HCT116 (cell line): ENCODE results near the gene CDC42BPB. TPM values are rescaled to one million over a fixed set of nuclear protein-coding genes. Genes with fewer than 3 reads are reported as not detected.

Experiments
- ATAC-seq: fragments of 200-7000 bp; cut with Tn5 transposase; 2 replicates; pipeline ENCODE4 v1.9.1; 2020; ENCODE audit warnings: mild to moderate bottlenecking, moderate library complexity
- BruUV-seq: library from RNA; stranded (reverse); fragments of 400-500 nt; replicated peaks from 2 replicates; lab custom pipeline; 2021; lab: Mats Ljungman, UMichigan
- CTCF ChIA-PET: fragments of 300-600 bp; sonication (Branson Sonifier 250); formaldehyde crosslinking; loops from one replicate; lab custom pipeline; 2021; ENCODE audit warnings: antibody characterized with exemption; lab: Charles Lee
- POLR2A ChIA-PET: fragments of 300-600, 350-600 bp; sonication (Branson Sonifier 250); formaldehyde crosslinking; loops from one replicate; lab custom pipeline; 2021; ENCODE audit warnings: antibody characterized with exemption; lab: Charles Lee
- RAD21 ChIA-PET, 2 experiments: fragments of 300-600 bp; sonication (Branson Sonifier 250); formaldehyde crosslinking; loops; one replicate each; lab custom pipeline; 2023; ENCODE audit warnings: low total read pairs in 2 of 2; ENCODE audit not compliant: uncharacterized antibody in 2 of 2, unreplicated experiment in 2 of 2, low non-redundant PET in 1 of 2; lab: Charles Lee
- DNase-seq: peaks from one replicate; pipeline ENCODE4 v3.0.0-alpha.2; 2010; ENCODE audit warnings: low read depth, low spot score
- H2AFZ ChIP-seq: fragments of 200-600 bp; shearing (Covaris generic), sonication (generic); 2 replicates; pipeline ENCODE4 v1.6.1; 2017; ENCODE audit warnings: low read depth, mixed run types, mixed read lengths, antibody characterized with exemption, low read length; ENCODE audit not compliant: poor library complexity, severe bottlenecking
- H3K27ac ChIP-seq: 2 replicates; pipeline ENCODE4 v1.5.1; 2012; ENCODE audit warnings: low read depth, low read length
- H3K27me3 ChIP-seq: fragments of 200-600 bp; sonication (generic); 2 replicates; pipeline ENCODE4 v1.6.1; 2016; ENCODE audit warnings: mixed run types, low read length, mixed read lengths; ENCODE audit not compliant: insufficient read depth
- H3K36me3 ChIP-seq, 2 experiments: fragments of 200-500 bp in 1 of 2; fragments of 200-600 bp in 1 of 2; sonication (Bioruptor generic) in 1 of 2; sonication (generic) in 1 of 2; 2 replicates each; pipeline versions ENCODE4 v1.5.1 to v1.6.1; 2014 to 2016; ENCODE audit warnings: low read length in 2 of 2, inconsistent platforms in 1 of 2, mixed read lengths in 1 of 2, mixed run types in 1 of 2; ENCODE audit not compliant: insufficient read depth in 2 of 2, control insufficient read depth in 1 of 2
- H3K4me1 ChIP-seq, 2 experiments: fragments of 200-600 bp in 1 of 2; sonication (generic) in 1 of 2; 2 replicates each; pipeline versions ENCODE4 v1.5.1 to v1.6.1; 2012 to 2017; ENCODE audit warnings: low read length in 2 of 2, inconsistent platforms in 1 of 2, mild to moderate bottlenecking in 1 of 2, mixed read lengths in 1 of 2, mixed run types in 1 of 2, moderate library complexity in 1 of 2; ENCODE audit not compliant: insufficient read depth in 2 of 2, control insufficient read depth in 1 of 2
- H3K4me2 ChIP-seq: fragments of 200-600 bp; sonication (generic); 2 replicates; pipeline ENCODE4 v1.6.1; 2017; ENCODE audit warnings: mixed run types, low read length, mixed read lengths
- H3K4me3 ChIP-seq, 2 experiments: fragments of 200-600 bp in 1 of 2; sonication (generic) in 1 of 2; replicated peaks in 1 of 2; 2 replicates each; pipeline ENCODE4 v1.5.1; 2011 to 2016; ENCODE audit warnings: low read length in 2 of 2, control low read depth in 1 of 2, low read depth in 1 of 2, mild to moderate bottlenecking in 1 of 2, mixed read lengths in 1 of 2, mixed run types in 1 of 2
- H3K79me2 ChIP-seq: fragments of 200-600 bp; sonication (generic); 2 replicates; pipeline ENCODE4 v1.6.1; 2017; ENCODE audit warnings: mild to moderate bottlenecking, mixed run types, low read length, moderate library complexity, mixed read lengths; ENCODE audit not compliant: insufficient read depth
- H3K9ac ChIP-seq: fragments of 200-600 bp; sonication (generic); 2 replicates; pipeline ENCODE4 v1.6.1; 2016; ENCODE audit warnings: low read length, mixed read lengths
- H3K9me2 ChIP-seq: fragments of 200-600 bp; sonication (generic), shearing (Covaris generic); 2 replicates; pipeline ENCODE4 v1.6.1; 2017; ENCODE audit warnings: mixed run types, mild to moderate bottlenecking, moderate library complexity; ENCODE audit not compliant: insufficient read depth
- H3K9me3 ChIP-seq, 2 experiments: fragments of 200-500 bp in 1 of 2; fragments of 200-600 bp in 1 of 2; sonication (Bioruptor generic) in 1 of 2; sonication (generic) in 1 of 2; 2 replicates each; pipeline ENCODE4 v1.6.1; 2014 to 2017; ENCODE audit warnings: low read length in 2 of 2, mixed read lengths in 2 of 2, inconsistent platforms in 1 of 2, low read depth in 1 of 2, mild to moderate bottlenecking in 1 of 2, mixed run types in 1 of 2, moderate library complexity in 1 of 2; ENCODE audit not compliant: control insufficient read depth in 1 of 2, insufficient read depth in 1 of 2
- H4K20me1 ChIP-seq: fragments of 200-600 bp; sonication (generic), shearing (Covaris generic); 2 replicates; pipeline ENCODE4 v1.6.1; 2017; ENCODE audit warnings: mixed run types, mild to moderate bottlenecking, moderate library complexity; ENCODE audit not compliant: insufficient read depth
- CBX3 ChIP-seq: IDR thresholded peaks from 2 replicates; pipeline ENCODE4 v1.6.1; 2012; ENCODE audit warnings: low read depth
- CEBPB ChIP-seq: IDR thresholded peaks from 2 replicates; pipeline ENCODE4 v1.6.1; 2012; ENCODE audit warnings: low read depth
- CTCF ChIP-seq, 3 experiments: fragments of 200-600 bp in 1 of 3; sonication (generic) in 1 of 3; IDR thresholded peaks in 2 of 3; conservative IDR thresholded peaks in 1 of 3; 2 replicates each; pipeline ENCODE4 v1.5.1; 2012 to 2017; ENCODE audit warnings: low read depth in 2 of 3, low read length in 2 of 3, antibody characterized with exemption in 1 of 3, borderline replicate concordance in 1 of 3, control low read depth in 1 of 3, mild to moderate bottlenecking in 1 of 3, mixed read lengths in 1 of 3, mixed run types in 1 of 3, moderate library complexity in 1 of 3; ENCODE audit not compliant: insufficient read depth in 1 of 3
- EZH2phosphoT487 ChIP-seq: fragments of 200-600 bp; IDR thresholded peaks from 2 replicates; pipeline ENCODE4 v1.6.1; 2018; ENCODE audit warnings: antibody characterized with exemption, borderline replicate concordance
- JUND ChIP-seq: IDR thresholded peaks from 2 replicates; pipeline ENCODE4 v1.6.1; 2012
- POLR2A ChIP-seq: IDR thresholded peaks from 2 replicates; pipeline ENCODE4 v1.7.0; 2011; ENCODE audit warnings: borderline replicate concordance; ENCODE audit not compliant: insufficient read depth, insufficient read length; ENCODE audit errors: extremely low read depth
- REST ChIP-seq: IDR thresholded peaks from 2 replicates; pipeline ENCODE4 v1.6.1; 2012; ENCODE audit warnings: low read depth
- SIN3A ChIP-seq: IDR thresholded peaks from 2 replicates; pipeline ENCODE4 v1.6.1; 2012; ENCODE audit warnings: low read depth
- YY1 ChIP-seq: IDR thresholded peaks from 2 replicates; pipeline ENCODE4 v1.6.1; 2011; ENCODE audit warnings: low read length, low read depth, moderate library complexity, mild to moderate bottlenecking; ENCODE audit not compliant: insufficient replicate concordance; ENCODE audit errors: extremely low read depth
- ZBTB33 ChIP-seq: IDR thresholded peaks from 2 replicates; pipeline ENCODE4 v1.6.1; 2011; ENCODE audit warnings: mild to moderate bottlenecking, low read length, moderate library complexity; ENCODE audit not compliant: insufficient replicate concordance; ENCODE audit errors: extremely low read depth
- ZFX ChIP-seq: fragments of 450-650 bp; IDR thresholded peaks from 2 replicates; pipeline ENCODE4 v1.6.1; 2017
- ZNF274 ChIP-seq: fragments of 200-500 bp; sonication (Bioruptor generic); IDR thresholded peaks from 2 replicates; pipeline ENCODE4 v1.6.1; 2014; ENCODE audit warnings: mild to moderate bottlenecking, low read depth, low read length, inconsistent platforms
- intact Hi-C: fragments of 100-400 bp; cut with micrococcal nuclease; formaldehyde crosslinking; loops from 2 replicates; pipeline ENCODE4 v1.10.0; 2022
- total RNA-seq: library from RNA; stranded (reverse); gene quantifications from one replicate; pipeline ENCODE4 v1.2.1, GENCODE V29; 2021; ENCODE audit not compliant: unreplicated experiment

CDC42BPB gene
- total RNA-seq, 1 experiment from 2014 or later = 85.6 TPM

GRCh38 chr14:102951034-102951433 is 106.3 kb downstream of the CDC42BPB start:
- Histone ChIP-seq H4K20me1 (no peaks in the 10 kb centered on the region), H3K9me3 (no peaks in the 10 kb centered on the region), H3K4me2 (no peak overlapping the region), H2AFZ (no peak overlapping the region), H3K27ac (no peak overlapping the region), H3K9me2 (no peaks in the 10 kb centered on the region), H3K9ac (no peak overlapping the region), H3K4me3 (no peak overlapping the region), H3K27me3 (no peaks in the 10 kb centered on the region), H3K4me1 (peaks cover 0 to 4% of the 10 kb centered on the region in 2 experiments; a peak in 1 of 4 replicates), H3K36me3 (peaks cover 21 to 28% of the 10 kb centered on the region in 2 experiments), H3K79me2 (no peaks in the 10 kb centered on the region)
- no peak for DNase-seq
- intact Hi-C loops = no loop called here
- no peak for ATAC-seq
- ChIA-PET POLR2A (no interaction called here), RAD21 (no interaction called here), CTCF (no interaction called here)
- no TSS peak for BruUV-seq
- no peak for TF ChIP-seq ZFX
- no peak for TF ChIP-seq POLR2A
- no peak for TF ChIP-seq SIN3A
- TF ChIP-seq EZH2phosphoT487 = no peak
- TF ChIP-seq YY1 = no peak
- TF ChIP-seq CBX3 = no peak
- TF ChIP-seq ZBTB33 = no peak
- TF ChIP-seq REST = no peak
- no peak for TF ChIP-seq CTCF (IDR thresholded peaks at IDR 0.05 in 2 of 3, conservative IDR thresholded peaks at IDR 0.05 in 1 of 3; ENCODE audit: borderline replicate concordance in 1 of 3, insufficient read depth in 1 of 3, low read depth in 2 of 3, low read length in 2 of 3)
- no peak for TF ChIP-seq JUND
- TF ChIP-seq CEBPB = no peak
- no peak for TF ChIP-seq ZNF274
